ENCODE measurements around the gene TBX3.

DNA sequence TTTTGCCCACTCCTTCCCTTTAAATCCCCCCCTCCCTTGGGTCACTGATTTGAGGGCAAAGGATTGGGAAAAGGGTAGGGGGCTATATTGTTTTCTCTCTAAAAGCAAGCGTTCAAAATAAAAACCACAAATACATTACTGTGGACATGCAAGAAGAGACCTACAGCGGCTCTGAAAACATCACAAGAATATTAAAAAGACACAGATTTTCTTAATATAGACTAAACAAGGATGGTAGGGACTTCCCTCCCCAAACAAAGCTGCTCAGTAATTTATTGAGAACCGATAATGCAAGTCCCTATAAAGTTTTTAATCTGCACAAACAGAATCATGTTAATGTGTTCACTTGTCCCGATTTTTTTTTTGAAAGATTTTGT, 12.9 kb downstream of the TBX3 start:
- no peak for TF ChIP-seq YY1 (IDR thresholded peaks at IDR 0.05; ENCODE audit: insufficient read depth, insufficient read length)
- no peak for TF ChIP-seq SUZ12 (IDR thresholded peaks at IDR 0.05; ENCODE audit: extremely low read depth, insufficient read depth, insufficient read length)
- no peak for TF ChIP-seq ZNF274 (IDR thresholded peaks at IDR 0.05; ENCODE audit: low read depth, low read length)

Data from NT2/D1 (cell line).